ENCODE measurements around the gene CCDC191.

GRCh38 chr3:114026331-114026730, 30.0 kb downstream of the CCDC191 start:
- no peak for TF ChIP-seq POLR2A (IDR thresholded peaks at IDR 0.05)
- no peak for TF ChIP-seq CTCF (IDR thresholded peaks at IDR 0.05)

Data from esophagus squamous epithelium (tissue), 4 donors.